Measurements from ENCODE around the gene DCAF12.

DCAF12 gene

GRCh38 chr9:34124926-34125325 is 1.6 kb downstream of the DCAF12 start:
- DNase-seq = no peak

- no peak for DNase-seq
These were observed 2.4 kb downstream of the DCAF12 start for GRCh38 chr9:34124099-34124498.

GRCh38 chr9:34123682-34124081 is 2.8 kb downstream of the DCAF12 start:
- DNase-seq = peak; percentile 15

DNA sequence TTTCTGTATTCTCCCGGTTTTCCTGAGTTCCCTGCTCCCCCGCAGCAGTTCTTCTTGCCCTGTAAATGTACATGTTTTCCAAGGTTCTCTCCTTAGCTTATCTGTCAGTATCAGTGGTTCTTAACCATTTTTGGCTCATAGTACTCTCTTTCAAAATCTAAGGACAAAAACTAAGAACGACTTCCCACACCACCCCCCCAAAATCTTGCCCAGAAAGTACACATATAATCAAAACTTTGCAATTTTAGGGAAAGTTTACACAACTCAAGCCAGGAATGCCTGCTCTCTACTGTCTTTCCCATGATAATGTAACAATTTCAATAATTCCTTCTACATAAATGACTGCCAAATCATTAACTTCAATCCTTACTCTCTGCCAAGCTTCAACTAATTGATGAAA is 4.5 kb downstream of the DCAF12 start:
- DNase-seq = no peak

GRCh38 chr9:34119713-34120112 is 6.8 kb downstream of the DCAF12 start:
- no peak for DNase-seq

DNA sequence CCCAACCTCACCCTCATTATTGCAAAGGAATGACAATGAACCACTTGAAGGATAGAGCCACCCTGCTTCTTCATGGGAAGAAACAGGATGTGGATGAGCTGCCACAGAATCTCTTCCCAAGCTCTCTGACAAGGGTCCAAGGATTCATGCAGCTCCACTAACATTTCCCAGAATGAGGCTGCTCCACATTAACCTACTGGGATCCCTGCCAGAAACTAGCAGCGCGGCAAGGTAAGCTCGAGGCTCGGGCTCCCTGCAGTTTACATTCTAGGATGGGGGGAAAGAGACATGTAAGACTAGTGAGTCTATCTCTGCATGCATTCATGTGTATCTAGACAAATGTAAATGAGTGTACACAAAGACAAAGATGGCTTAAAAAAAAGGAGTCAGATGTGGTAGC is 12.1 kb downstream of the DCAF12 start:
- DNase-seq = no peak

GRCh38 chr9:34106110-34106509 is 20.4 kb downstream of the DCAF12 start:
- no peak for DNase-seq

- DNase-seq = no peak
These were observed 23.7 kb downstream of the DCAF12 start for GRCh38 chr9:34102796-34103195.

DNA sequence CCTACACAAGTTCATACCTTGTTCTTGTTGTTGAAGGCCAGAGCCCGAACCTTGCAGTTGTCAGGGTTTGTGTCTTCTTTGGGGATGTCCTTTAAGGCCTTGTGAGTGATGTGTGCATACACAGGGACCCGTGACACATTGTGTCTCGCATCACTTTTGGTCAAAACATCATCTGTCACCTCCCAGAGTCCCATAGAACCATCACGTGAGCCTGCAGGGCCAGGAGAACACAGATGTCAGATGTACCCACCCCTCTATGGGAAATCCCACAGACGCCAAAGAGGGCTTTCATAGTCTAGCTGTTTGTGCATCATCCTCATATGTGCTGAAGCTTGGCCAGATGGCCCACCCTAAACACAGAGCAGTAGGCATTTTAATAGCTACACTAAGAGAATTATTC is 28.2 kb downstream of the DCAF12 start:
- DNase-seq = no peak

GRCh38 chr9:34097865-34098264 is 28.6 kb downstream of the DCAF12 start:
- no peak for DNase-seq

- DNase-seq = no peak
These were observed 29.7 kb downstream of the DCAF12 start for GRCh38 chr9:34096751-34097150.

GRCh38 chr9:34093578-34093977 is 32.9 kb downstream of the DCAF12 start:
- no peak for DNase-seq

- DNase-seq = no peak
These were observed 37.2 kb downstream of the DCAF12 start for GRCh38 chr9:34089311-34089710.

GRCh38 chr9:34087370-34087769 is 39.1 kb downstream of the DCAF12 start:
- no peak for DNase-seq

- no peak for DNase-seq
These were observed 39.6 kb downstream of the DCAF12 start for GRCh38 chr9:34086864-34087263.

DNA sequence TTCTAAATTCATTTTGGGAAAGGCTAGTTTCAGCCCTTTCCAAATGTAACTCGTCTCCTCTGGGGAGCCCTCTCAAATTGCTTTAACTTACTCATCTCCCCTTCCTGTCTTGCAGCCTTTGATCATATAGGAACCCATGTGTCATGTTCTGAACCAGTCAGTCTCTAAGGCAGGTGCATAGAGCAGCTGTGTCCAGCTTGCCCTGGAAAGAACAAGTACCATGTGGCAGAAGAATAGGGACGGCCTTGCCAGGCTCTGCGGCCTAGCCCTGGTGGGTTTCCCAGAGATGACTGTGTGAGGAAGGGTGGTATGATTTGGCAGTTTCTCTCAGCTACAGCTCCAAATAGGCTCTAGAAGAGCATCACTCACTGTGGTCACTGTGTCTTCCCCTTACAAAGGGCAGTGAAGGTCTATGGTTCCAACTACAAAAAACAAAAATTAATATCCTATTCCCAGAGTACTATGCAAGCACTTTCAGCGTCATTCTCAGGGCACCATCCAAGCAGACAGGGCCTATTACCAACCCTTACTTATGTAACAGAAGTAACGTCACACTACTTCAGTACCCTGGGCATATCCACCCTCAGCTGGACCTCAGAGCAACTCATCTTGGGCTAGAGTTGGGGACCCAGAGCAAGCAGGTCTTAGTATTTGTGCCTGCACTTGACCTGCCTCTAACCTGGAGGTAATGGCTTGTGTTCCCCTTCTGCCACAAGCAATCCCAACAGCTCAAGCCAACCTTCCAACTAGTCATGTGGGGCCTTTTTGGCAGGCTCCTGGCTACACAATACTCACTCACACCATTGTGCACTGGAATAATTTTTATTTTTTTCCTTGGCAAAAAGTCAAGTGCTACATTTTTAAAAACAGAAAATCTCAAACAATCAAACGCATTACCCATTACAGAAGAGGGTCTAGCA is 40.7 kb downstream of the DCAF12 start:
- DNase-seq = no peak

- DNase-seq = no peak
These were observed 41.9 kb downstream of the DCAF12 start for GRCh38 chr9:34084562-34084961.

GRCh38 chr9:34079181-34079580 is 47.3 kb downstream of the DCAF12 start:
- DNase-seq = no peak

DNA sequence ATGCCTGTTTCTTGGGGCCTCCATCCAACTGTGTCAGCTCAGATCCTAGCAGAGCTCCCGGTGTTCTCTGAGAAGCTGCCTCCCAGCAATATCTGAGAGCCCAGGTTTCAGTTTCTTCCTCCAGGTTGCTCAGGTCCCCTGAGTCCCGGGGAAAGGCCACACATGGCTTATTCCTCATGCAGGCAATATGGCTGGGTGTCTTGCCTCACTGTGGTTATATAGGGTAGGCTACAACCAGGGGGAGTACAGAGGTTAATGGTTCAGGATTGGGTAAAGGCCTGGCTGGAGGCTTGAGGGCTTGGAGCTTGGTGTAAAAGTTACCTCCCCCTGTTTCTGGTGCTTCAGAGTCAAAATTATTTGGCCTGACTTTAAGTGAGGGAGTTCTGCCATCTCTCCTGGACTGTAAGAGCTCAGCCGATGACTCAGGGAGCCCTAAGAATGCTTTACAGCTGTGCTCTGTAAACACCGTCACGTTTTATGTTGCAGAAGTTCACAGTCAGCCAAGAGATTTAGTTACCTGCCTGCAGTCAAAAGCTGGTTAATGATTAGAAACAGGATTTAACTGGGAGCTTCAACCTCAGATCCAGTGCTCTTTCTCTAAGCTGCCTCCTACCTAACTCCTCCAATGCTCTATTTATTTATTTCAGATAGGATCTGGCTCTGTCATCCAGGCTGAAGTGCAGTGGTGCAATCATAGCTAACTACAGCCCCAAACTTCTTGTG is 53.5 kb downstream of the DCAF12 start:
- no peak for DNase-seq

DNA sequence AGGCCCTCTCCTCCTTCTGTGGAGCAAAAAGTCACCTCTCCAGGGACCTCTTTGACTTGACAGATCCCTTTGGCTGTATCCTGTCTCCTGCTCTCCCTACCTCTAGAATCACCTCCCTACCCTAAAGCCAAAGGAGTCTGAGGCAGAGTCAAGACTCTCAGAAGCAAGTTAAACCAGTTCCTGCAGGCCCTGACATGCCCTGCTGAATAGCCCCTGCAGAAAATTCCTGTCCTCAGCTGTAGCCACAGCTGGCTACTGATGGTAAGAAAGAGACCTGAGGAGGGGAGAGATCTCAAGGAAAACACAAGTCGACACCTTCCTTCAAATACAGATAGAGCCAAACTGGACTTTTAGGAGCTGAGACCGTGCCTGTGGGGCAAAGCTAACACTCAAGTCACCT is 54.1 kb downstream of the DCAF12 start:
- no peak for DNase-seq

GRCh38 chr9:34070606-34071324 is 55.7 kb downstream of the DCAF12 start:
- no peak for DNase-seq

DNA sequence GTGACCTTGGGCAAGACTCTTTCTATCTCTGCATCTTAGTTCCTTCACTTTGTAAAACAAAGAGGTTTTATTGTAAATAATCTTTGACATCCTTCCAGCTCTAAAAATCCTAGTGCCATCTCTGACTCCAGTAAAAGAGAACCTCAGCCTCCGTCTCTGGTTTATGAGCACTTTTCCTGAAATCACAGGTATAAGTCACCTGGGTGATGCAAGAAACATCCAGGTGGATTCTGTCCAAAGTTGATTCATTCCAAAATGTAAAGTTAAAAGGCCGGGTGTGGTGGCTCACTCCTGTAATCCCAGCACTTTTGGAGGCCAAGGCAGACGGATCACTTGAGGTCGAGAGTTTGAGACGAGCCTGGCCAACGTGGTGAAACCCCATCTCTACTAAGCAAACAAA is 56.7 kb downstream of the DCAF12 start:
- no peak for DNase-seq

GRCh38 chr9:34065541-34065940 is 61.0 kb downstream of the DCAF12 start:
- no peak for DNase-seq

- no peak for DNase-seq
These were observed 66.5 kb downstream of the DCAF12 start for GRCh38 chr9:34059954-34060353.
